ENCODE measurements around the gene THRB. TPM values are rescaled to one million over a fixed set of nuclear protein-coding genes. Genes with fewer than 3 reads are reported as not detected.

THRB gene
- total and polyA plus RNA-seq, 9 of the 15 experiments (the other 6 are each of a cell fraction or from before 2014, with no cell fraction given): 1.7 to 14.9 (median 6.9) TPM

GRCh38 chr3:24165603-24165982, 329.1 kb downstream of the THRB start:
- Histone ChIP-seq H3K9me1 (ENCODE audit: control insufficient read depth, insufficient read depth, low read length) (no peaks in the 10 kb centered on the region), H3K27ac (ENCODE audit: extremely low read depth, low read depth, low read length) (no peak overlapping the region), H3K4me2 (ENCODE audit: insufficient read depth, low read length) (no peak overlapping the region), H3K27me3 (ENCODE audit: control insufficient read depth in 2 of 2, insufficient read depth in 2 of 2, low read length in 2 of 2) (no peaks in the 10 kb centered on the region), H3K36me3 (ENCODE audit: control insufficient read depth, insufficient read depth, low read length) (no peaks in the 10 kb centered on the region), H3K4me3 (no peak overlapping the region), H2AFZ (ENCODE audit: low read depth, low read length) (no peak overlapping the region), H4K20me1 (replicated peaks; ENCODE audit: control insufficient read depth, insufficient read depth, low read length) (no peaks in the 10 kb centered on the region), H3K9ac (ENCODE audit: insufficient read depth in 1 of 2, low read depth in 2 of 2, low read length in 2 of 2) (no peak overlapping the region), H3K9me3 (replicated peaks; ENCODE audit: control insufficient read depth, insufficient read depth, low read depth, low read length) (no peaks in the 10 kb centered on the region), H3K79me2 (ENCODE audit: control insufficient read depth, insufficient read depth, low read length) (no peaks in the 10 kb centered on the region), H3K4me1 (replicated peaks in 1 of 2; ENCODE audit: control insufficient read depth in 2 of 2, insufficient read depth in 2 of 2, low read length in 2 of 2) (peaks cover 0 to 3% of the 10 kb centered on the region in 2 experiments; a peak in 2 of 5 replicates)
- ChIA-PET POLR2A (interaction anchor here (1.3 to 1.6 kb wide), 3 partner anchors 9 to 20 kb away, joined by 3 to 7 read pairs (median 4); no protein-coding TSS in a partner anchor), CTCF (ENCODE audit: low intra/inter-chr PET ratio) (no interaction called here)
- BruUV-seq (replicated peaks): no TSS peak
- ATAC-seq (no peak), DNase-seq (ENCODE audit: extremely low read depth in 1 of 4, low spot score in 3 of 4) (no peak), FAIRE-seq (no peak)
- intact Hi-C loops (cut with micrococcal nuclease): no loop called here
- in situ Hi-C loops (cut with MboI): no loop called here
- 4% methylated on average over 2 of the region's 2 CpGs for WGBS (ENCODE audit: insufficient coverage, low coverage, missing lambda C conversion rate)
- no peak for TF ChIP-seq DEAF1 (CRISPR knock-in tag; IDR thresholded peaks at IDR 0.05)
- TF ChIP-seq RFX1 (IDR thresholded peaks at IDR 0.05): no peak

- H4K20me1 ChIP-seq (replicated peaks; ENCODE audit: control insufficient read depth, insufficient read depth, low read length): no peaks in the 10 kb centered on the region
- intact Hi-C loops (cut with micrococcal nuclease): no loop called here
- BruUV-seq (replicated peaks): no TSS peak
- FAIRE-seq: no peak
- ChIA-PET POLR2A (interaction anchor here (1.3 to 1.6 kb wide), 3 partner anchors 8 to 21 kb away, joined by 3 to 7 read pairs (median 4); no protein-coding TSS in a partner anchor), CTCF (ENCODE audit: low intra/inter-chr PET ratio) (no interaction called here)
- in situ Hi-C loops (cut with MboI): no loop called here
- no peaks in the 10 kb centered on the region for H3K9me1 ChIP-seq (ENCODE audit: control insufficient read depth, insufficient read depth, low read length)
- no peak overlapping the region for H2AFZ ChIP-seq (ENCODE audit: low read depth, low read length)
- no peak for ATAC-seq
- WGBS (ENCODE audit: insufficient coverage, low coverage, missing lambda C conversion rate): 48% methylated on average over 14 of the region's 14 CpGs
- peaks cover 0 to 3% of the 10 kb centered on the region in 2 experiments; a peak in 2 of 5 replicates for H3K4me1 ChIP-seq (replicated peaks in 1 of 2; ENCODE audit: control insufficient read depth in 2 of 2, insufficient read depth in 2 of 2, low read length in 2 of 2)
- DNase-seq (ENCODE audit: extremely low read depth in 1 of 4, low spot score in 3 of 4): no peak
- no peak overlapping the region for H3K9ac ChIP-seq (ENCODE audit: insufficient read depth in 1 of 2, low read depth in 2 of 2, low read length in 2 of 2)
- H3K79me2 ChIP-seq (ENCODE audit: control insufficient read depth, insufficient read depth, low read length): no peaks in the 10 kb centered on the region
- H3K9me3 ChIP-seq (replicated peaks; ENCODE audit: control insufficient read depth, insufficient read depth, low read depth, low read length): no peaks in the 10 kb centered on the region
- no peak overlapping the region for H3K27ac ChIP-seq (ENCODE audit: extremely low read depth, low read depth, low read length)
- H3K27me3 ChIP-seq (ENCODE audit: control insufficient read depth in 2 of 2, insufficient read depth in 2 of 2, low read length in 2 of 2): no peaks in the 10 kb centered on the region
- H3K4me2 ChIP-seq (ENCODE audit: insufficient read depth, low read length): no peak overlapping the region
- no peak overlapping the region for H3K4me3 ChIP-seq
- H3K36me3 ChIP-seq (ENCODE audit: control insufficient read depth, insufficient read depth, low read length): no peaks in the 10 kb centered on the region
- TF ChIP-seq MBD2 (IDR thresholded peaks at IDR 0.05; ENCODE audit: borderline replicate concordance, low read depth): no peak
- no peak for TF ChIP-seq PPARD (CRISPR knock-in tag; IDR thresholded peaks at IDR 0.05)
- TF ChIP-seq TBL1XR1 (IDR thresholded peaks at IDR 0.05; ENCODE audit: low read length in 2 of 2): no peak
- no peak for TF ChIP-seq CTCF (IDR thresholded peaks at IDR 0.05 in 2 of 3, conservative IDR thresholded peaks at IDR 0.05 in 1 of 3; ENCODE audit: insufficient read depth in 2 of 3, low read depth in 1 of 3, low read length in 3 of 3)
- TF ChIP-seq NR2C2 (CRISPR knock-in tag; IDR thresholded peaks at IDR 0.05): no peak
- no peak for TF ChIP-seq NR2C2 (tag; IDR thresholded peaks at IDR 0.05)
- TF ChIP-seq RFX7 (CRISPR knock-in tag; IDR thresholded peaks at IDR 0.05): no peak
- TF ChIP-seq ERF (CRISPR knock-in tag; IDR thresholded peaks at IDR 0.05): no peak
- no peak for TF ChIP-seq E2F1 (CRISPR knock-in tag; IDR thresholded peaks at IDR 0.05)
Measured at GRCh38 chr3:24164967-24165602, 329.6 kb downstream of the THRB start.

All from K562 (cell line).